Urothelium cell line (cell line): ENCODE data around the gene ARMC5.
A peak's percentile ranks its signal among the peaks of the same experiment; 100 is the strongest.

Experiments used
- DNase-seq: peaks from one replicate; pipeline ENCODE4 v3.0.0; 2011; ENCODE audit warnings: low spot score, mixed read lengths
- FAIRE-seq: peaks from 2 replicates; lab custom pipeline; 2011; peaks lifted over from hg19 to GRCh38; lab: Jason Lieb, UNC

Gene ARMC5

GRCh38 chr16:31460582-31461002 is 1.3 kb downstream of the ARMC5 start:
- no peak for FAIRE-seq

GRCh38 chr16:31461201-31461920 is 2.1 kb downstream of the ARMC5 start:
- DNase-seq (no peak), FAIRE-seq (no peak)

More at GRCh38 chr16:31460582-31461002, 1.3 kb downstream of the ARMC5 start:
- no peak for DNase-seq

- no peak for FAIRE-seq
- no peak for DNase-seq
These were observed 2.9 kb downstream of the ARMC5 start for GRCh38 chr16:31461921-31462804.

GRCh38 chr16:31464348-31464769 is 5.1 kb downstream of the ARMC5 start:
- DNase-seq (no peak), FAIRE-seq (no peak)

GRCh38 chr16:31464781-31465260 is 5.5 kb downstream of the ARMC5 start:
- FAIRE-seq, result no peak

GRCh38 chr16:31465788-31466370 is 6.6 kb downstream of the ARMC5 start:
- DNase-seq (no peak), FAIRE-seq (no peak)

More at GRCh38 chr16:31464781-31465260, 5.5 kb downstream of the ARMC5 start:
- DNase-seq, result no peak

GRCh38 chr16:31466381-31466841 is 7.1 kb downstream of the ARMC5 start:
- FAIRE-seq (no peak), DNase-seq (no peak)

- no peak for FAIRE-seq
- DNase-seq, result no peak
These were observed 8.0 kb downstream of the ARMC5 start for GRCh38 chr16:31467151-31467773.

GRCh38 chr16:31467858-31468257 is 8.6 kb downstream of the ARMC5 start:
- no peak for DNase-seq
- FAIRE-seq, result no peak

- no peak for FAIRE-seq
- no peak for DNase-seq
These were observed 11.3 kb downstream of the ARMC5 start for GRCh38 chr16:31470615-31471014.

GRCh38 chr16:31471241-31471874 is 12.1 kb downstream of the ARMC5 start:
- no peak for FAIRE-seq
- DNase-seq, result no peak

GRCh38 chr16:31471875-31472708 is 12.8 kb downstream of the ARMC5 start, which contains the start of gene TGFB1I1:
TGFB1I1 (plus strand) TSS chr16:31472152; CDS start chr16:31472189, 37 bp downstream.
- FAIRE-seq (no peak), DNase-seq (peak; percentile 54)

GRCh38 chr16:31472709-31473203 is 13.5 kb downstream of the ARMC5 start:
- DNase-seq, result peak; percentile 88
- FAIRE-seq, result no peak

GRCh38 chr16:31473264-31473984 is 14.1 kb downstream of the ARMC5 start:
- no peak for DNase-seq
- FAIRE-seq, result no peak

GRCh38 chr16:31474173-31474714 is 14.9 kb downstream of the ARMC5 start:
- DNase-seq, result no peak
- no peak for FAIRE-seq

- FAIRE-seq (no peak), DNase-seq (no peak)
These were observed 15.8 kb downstream of the ARMC5 start for GRCh38 chr16:31474773-31475738.

- DNase-seq (no peak), FAIRE-seq (no peak)
These were observed 16.6 kb downstream of the ARMC5 start for GRCh38 chr16:31475946-31476302.
